ENCODE results near the gene ITIH2.
"Not testable (repeated sequence)": the region's sequence is repeated elsewhere in the genome, so short reads cannot be mapped to it uniquely, and the experiment has no call there.

Gene ITIH2

GRCh38 chr10:7744307-7744706 is 41.2 kb downstream of the ITIH2 start:
- H3K4me1 Mint-ChIP-seq: no peaks in the 10 kb centered on the region

GRCh38 chr10:7748637-7749036 is 45.5 kb downstream of the ITIH2 start:
- H3K9me3 Mint-ChIP-seq; H3K27ac Mint-ChIP-seq; H3K4me1 Mint-ChIP-seq; H3K4me3 Mint-ChIP-seq; DNase-seq (ENCODE audit: low spot score in 2 of 2); ATAC-seq (ENCODE audit: low read depth); H3K27me3 Mint-ChIP-seq: not testable (repeated sequence)
- peaks cover 21% of the 10 kb centered on the region for H3K36me3 Mint-ChIP-seq

More at GRCh38 chr10:7744307-7744706, 41.2 kb downstream of the ITIH2 start:
- no peak overlapping the region for H3K4me3 Mint-ChIP-seq
- H3K27ac Mint-ChIP-seq: no peak overlapping the region
- H3K36me3 Mint-ChIP-seq: peaks cover 2% of the 10 kb centered on the region
- no peaks in the 10 kb centered on the region for H3K27me3 Mint-ChIP-seq
- ATAC-seq (ENCODE audit: low read depth) (no peak), DNase-seq (ENCODE audit: low spot score in 2 of 2) (no peak)
- H3K9me3 Mint-ChIP-seq: no peaks in the 10 kb centered on the region

- H3K4me3 Mint-ChIP-seq: no peak overlapping the region
- H3K27me3 Mint-ChIP-seq: no peaks in the 10 kb centered on the region
- peaks cover 27% of the 10 kb centered on the region for H3K36me3 Mint-ChIP-seq
Measured at GRCh38 chr10:7750222-7750621, 47.1 kb downstream of the ITIH2 start.

GRCh38 chr10:7752251-7752650 is 49.1 kb downstream of the ITIH2 start:
- H3K27ac Mint-ChIP-seq: peak overlapping the region; percentile 16
- no peaks in the 10 kb centered on the region for H3K27me3 Mint-ChIP-seq
- ATAC-seq (ENCODE audit: low read depth) (no peak), DNase-seq (ENCODE audit: low spot score in 2 of 2) (no peak)
- no peak overlapping the region for H3K4me3 Mint-ChIP-seq
- H3K4me1 Mint-ChIP-seq: no peaks in the 10 kb centered on the region
- H3K9me3 Mint-ChIP-seq: no peaks in the 10 kb centered on the region
- peaks cover 30% of the 10 kb centered on the region for H3K36me3 Mint-ChIP-seq

More at GRCh38 chr10:7750222-7750621, 47.1 kb downstream of the ITIH2 start:
- DNase-seq (ENCODE audit: low spot score in 2 of 2) (no peak), ATAC-seq (ENCODE audit: low read depth) (no peak)
- H3K27ac Mint-ChIP-seq: no peak overlapping the region
- H3K9me3 Mint-ChIP-seq: no peaks in the 10 kb centered on the region
- H3K4me1 Mint-ChIP-seq: no peaks in the 10 kb centered on the region

- DNase-seq (ENCODE audit: low spot score in 2 of 2) (no peak), ATAC-seq (ENCODE audit: low read depth) (no peak)
- H3K9me3 Mint-ChIP-seq: no peaks in the 10 kb centered on the region
- H3K4me3 Mint-ChIP-seq: no peak overlapping the region
- no peak overlapping the region for H3K27ac Mint-ChIP-seq
- no peaks in the 10 kb centered on the region for H3K4me1 Mint-ChIP-seq
- peaks cover 37% of the 10 kb centered on the region for H3K36me3 Mint-ChIP-seq
- H3K27me3 Mint-ChIP-seq: no peaks in the 10 kb centered on the region
Measured at GRCh38 chr10:7755103-7755502, 52.0 kb downstream of the ITIH2 start.

GRCh38 chr10:7756360-7756992 is 53.4 kb downstream of the ITIH2 start:
- H3K36me3 Mint-ChIP-seq: peaks cover 41% of the 10 kb centered on the region
- DNase-seq (ENCODE audit: low spot score in 2 of 2): no peak
- no peak overlapping the region for H3K4me3 Mint-ChIP-seq
- H3K27me3 Mint-ChIP-seq: no peaks in the 10 kb centered on the region
- H3K9me3 Mint-ChIP-seq: no peaks in the 10 kb centered on the region
- H3K27ac Mint-ChIP-seq: no peak overlapping the region
- ATAC-seq (ENCODE audit: low read depth): no peak
- no peaks in the 10 kb centered on the region for H3K4me1 Mint-ChIP-seq

GRCh38 chr10:7763929-7764328 is 60.8 kb downstream of the ITIH2 start:
- Mint-ChIP-seq H3K9me3 (no peaks in the 10 kb centered on the region), H3K27me3 (no peaks in the 10 kb centered on the region), H3K36me3 (peaks cover 31% of the 10 kb centered on the region), H3K4me1 (no peaks in the 10 kb centered on the region), H3K27ac (no peak overlapping the region), H3K4me3 (no peak overlapping the region)
- no peak for ATAC-seq (ENCODE audit: low read depth)
- DNase-seq (ENCODE audit: low spot score in 2 of 2): no peak

- Mint-ChIP-seq H3K27ac (no peak overlapping the region), H3K27me3 (no peaks in the 10 kb centered on the region), H3K4me3 (no peak overlapping the region), H3K9me3 (no peaks in the 10 kb centered on the region), H3K4me1 (no peaks in the 10 kb centered on the region), H3K36me3 (peaks cover 34% of the 10 kb centered on the region)
- ATAC-seq (ENCODE audit: low read depth) (no peak), DNase-seq (ENCODE audit: low spot score in 2 of 2) (no peak)
Measured at GRCh38 chr10:7766241-7766640, 63.1 kb downstream of the ITIH2 start.

- Mint-ChIP-seq H3K4me1 (no peaks in the 10 kb centered on the region), H3K36me3 (peaks cover 35% of the 10 kb centered on the region), H3K9me3 (no peaks in the 10 kb centered on the region), H3K27me3 (no peaks in the 10 kb centered on the region), H3K27ac (no peak overlapping the region), H3K4me3 (no peak overlapping the region)
- ATAC-seq (ENCODE audit: low read depth) (no peak), DNase-seq (ENCODE audit: low spot score in 2 of 2) (no peak)
Measured at GRCh38 chr10:7767209-7767608, 64.1 kb downstream of the ITIH2 start.

- DNase-seq (ENCODE audit: low spot score in 2 of 2) (no peak), ATAC-seq (ENCODE audit: low read depth) (no peak)
- no peaks in the 10 kb centered on the region for H3K4me1 Mint-ChIP-seq
- H3K27ac Mint-ChIP-seq: no peak overlapping the region
- H3K9me3 Mint-ChIP-seq: no peaks in the 10 kb centered on the region
- H3K27me3 Mint-ChIP-seq: no peaks in the 10 kb centered on the region
- H3K36me3 Mint-ChIP-seq: peaks cover 33% of the 10 kb centered on the region
- no peak overlapping the region for H3K4me3 Mint-ChIP-seq
Measured at GRCh38 chr10:7768417-7768816, 65.3 kb downstream of the ITIH2 start.

GRCh38 chr10:7773845-7774801 is 71.0 kb downstream of the ITIH2 start:
- DNase-seq (ENCODE audit: low spot score in 2 of 2): no peak
- no peaks in the 10 kb centered on the region for H3K9me3 Mint-ChIP-seq
- no peaks in the 10 kb centered on the region for H3K27me3 Mint-ChIP-seq
- no peak overlapping the region for H3K4me3 Mint-ChIP-seq
- H3K36me3 Mint-ChIP-seq: peaks cover 38% of the 10 kb centered on the region
- no peak for ATAC-seq (ENCODE audit: low read depth)
- H3K4me1 Mint-ChIP-seq: peaks cover 3% of the 10 kb centered on the region
- H3K27ac Mint-ChIP-seq: peak overlapping the region; percentile 42

- no peaks in the 10 kb centered on the region for H3K9me3 Mint-ChIP-seq
- peaks cover 41% of the 10 kb centered on the region for H3K36me3 Mint-ChIP-seq
- peaks cover 6% of the 10 kb centered on the region for H3K4me1 Mint-ChIP-seq
- ATAC-seq (ENCODE audit: low read depth) (no peak), DNase-seq (ENCODE audit: low spot score in 2 of 2) (no peak)
- H3K27me3 Mint-ChIP-seq: no peaks in the 10 kb centered on the region
- H3K27ac Mint-ChIP-seq: no peak overlapping the region
- H3K4me3 Mint-ChIP-seq: no peak overlapping the region
Measured at GRCh38 chr10:7776777-7777176, 73.7 kb downstream of the ITIH2 start.

GRCh38 chr10:7782194-7782593 is 79.1 kb downstream of the ITIH2 start:
- not testable (repeated sequence) for H3K27ac Mint-ChIP-seq; H3K4me3 Mint-ChIP-seq; ATAC-seq (ENCODE audit: low read depth); H3K27me3 Mint-ChIP-seq; DNase-seq (ENCODE audit: low spot score in 2 of 2); H3K9me3 Mint-ChIP-seq
- H3K36me3 Mint-ChIP-seq: peaks cover 30% of the 10 kb centered on the region
- peaks cover 16% of the 10 kb centered on the region for H3K4me1 Mint-ChIP-seq

- H3K27me3 Mint-ChIP-seq: no peaks in the 10 kb centered on the region
- H3K4me1 Mint-ChIP-seq: peaks cover 24% of the 10 kb centered on the region
- no peak overlapping the region for H3K27ac Mint-ChIP-seq
- no peak for ATAC-seq (ENCODE audit: low read depth)
- H3K4me3 Mint-ChIP-seq: no peak overlapping the region
- H3K9me3 Mint-ChIP-seq: no peaks in the 10 kb centered on the region
- no peak for DNase-seq (ENCODE audit: low spot score in 2 of 2)
- peaks cover 11% of the 10 kb centered on the region for H3K36me3 Mint-ChIP-seq
Measured at GRCh38 chr10:7786430-7786829, 83.3 kb downstream of the ITIH2 start.
